GM12878 (cell line): ENCODE data around the gene SYNDIG1. TPM values are rescaled to one million over a fixed set of nuclear protein-coding genes. Genes with fewer than 3 reads are reported as not detected.

Experiments
- ATAC-seq: fragments of 200-7000 bp; cut with Tn5 transposase; 3 replicates; pipeline ENCODE4 v1.9.1; 2020; ENCODE audit warnings: mild to moderate bottlenecking, moderate library complexity
- BruUV-seq: library from RNA; stranded (reverse); fragments of 400-500 nt; replicated peaks from 2 replicates; lab custom pipeline; 2021; lab: Mats Ljungman, UMichigan
- CTCF ChIA-PET: fragments of 300-600 bp; sonication (Branson Sonifier 250); formaldehyde crosslinking; extraction: SDS; loops from one replicate; lab custom pipeline; 2021; ENCODE audit warnings: inconsistent platforms; lab: Yijun Ruan, JAX
- POLR2A ChIA-PET: fragments of 350-600 bp; formaldehyde crosslinking; extraction: SDS; loops from one replicate; lab custom pipeline; 2021; ENCODE audit warnings: inconsistent platforms; lab: Charles Lee
- RAD21 ChIA-PET: fragments of 300-600 bp; sonication (Branson Sonifier 250); formaldehyde crosslinking; loops from one replicate; lab custom pipeline; 2023; ENCODE audit warnings: antibody characterized with exemption; ENCODE audit not compliant: unreplicated experiment; lab: Charles Lee
- SMC1A ChIA-PET: fragments of 300-600 bp; sonication (Branson Sonifier 250); formaldehyde crosslinking; loops from one replicate; lab custom pipeline; 2023; ENCODE audit not compliant: unreplicated experiment, uncharacterized antibody; lab: Charles Lee
- DNase-seq: peaks from one replicate; pipeline ENCODE4 v3.0.0-alpha.2; 2011; ENCODE audit warnings: low read depth, low spot score
- FAIRE-seq: peaks from 3 replicates; lab custom pipeline; 2011; peaks lifted over from hg19 to GRCh38; lab: Jason Lieb, UNC
- H2AFZ ChIP-seq: 2 replicates; pipeline ENCODE4 v1.6.0; 2011; ENCODE audit warnings: low read depth, low read length, control low read depth; ENCODE audit not compliant: control insufficient read depth
- H3K27ac ChIP-seq: 2 replicates; pipeline ENCODE4 v1.5.1; 2011; ENCODE audit warnings: control low read depth; ENCODE audit not compliant: control insufficient read depth, insufficient read depth
- H3K27me3 ChIP-seq, 2 experiments: replicated peaks in 1 of 2; 2 replicates each; pipeline versions ENCODE4 v1.6.0 to v1.6.1; 2011; ENCODE audit warnings: low read length in 1 of 2; ENCODE audit not compliant: control insufficient read depth in 2 of 2, insufficient read depth in 2 of 2
- H3K36me3 ChIP-seq, 2 experiments: 2 replicates each; pipeline ENCODE4 v1.5.1; 2011; ENCODE audit warnings: low read length in 1 of 2; ENCODE audit not compliant: control insufficient read depth in 2 of 2, insufficient read depth in 2 of 2
- H3K4me1 ChIP-seq: 2 replicates; pipeline ENCODE4 v1.6.1; 2011; ENCODE audit warnings: mild to moderate bottlenecking, low read length, moderate library complexity, mixed read lengths; ENCODE audit not compliant: control insufficient read depth, insufficient read depth
- H3K4me2 ChIP-seq: 2 replicates; pipeline ENCODE4 v1.6.0; 2011; ENCODE audit warnings: control low read depth; ENCODE audit not compliant: control insufficient read depth, insufficient read depth
- H3K4me3 ChIP-seq: fragments of 200-600 bp; sonication (generic); 2 replicates; pipeline ENCODE4 v1.5.1; 2016
- H3K79me2 ChIP-seq: 2 replicates; pipeline ENCODE4 v1.6.0; 2011; ENCODE audit warnings: low read length; ENCODE audit not compliant: control insufficient read depth, insufficient read depth
- H3K9ac ChIP-seq: 2 replicates; pipeline ENCODE4 v1.8.0; 2011; ENCODE audit warnings: low read length, control low read depth, mixed read lengths; ENCODE audit not compliant: control insufficient read depth, insufficient read depth
- H3K9me3 ChIP-seq: replicated peaks from 3 replicates; pipeline ENCODE4 v1.5.1; 2011; ENCODE audit warnings: mild to moderate bottlenecking, low read length; ENCODE audit not compliant: control insufficient read depth, insufficient read depth
- H4K20me1 ChIP-seq: 2 replicates; pipeline ENCODE4 v1.6.0; 2011; ENCODE audit not compliant: control insufficient read depth, insufficient read depth
- BACH1 ChIP-seq: fragments of 450-650 bp; IDR thresholded peaks from 2 replicates; pipeline ENCODE4 v1.6.1; 2017; ENCODE audit warnings: mild to moderate bottlenecking, borderline replicate concordance
- CHD2 ChIP-seq: IDR thresholded peaks from 2 replicates; pipeline ENCODE4 v1.6.1; 2011; ENCODE audit warnings: low read depth, low read length, improper control_type of control experiment, borderline replicate concordance
- CREB1 ChIP-seq: IDR thresholded peaks from 2 replicates; pipeline ENCODE4 v1.6.1; 2012; ENCODE audit warnings: low read depth, mild to moderate bottlenecking, inconsistent platforms
- CREM ChIP-seq: IDR thresholded peaks from 2 replicates; pipeline ENCODE4 v1.6.1; 2014; ENCODE audit warnings: antibody characterized with exemption, low read depth
- DPF2 ChIP-seq: fragments of 450-650 bp; IDR thresholded peaks from 2 replicates; pipeline ENCODE4 v1.6.1; 2017; ENCODE audit warnings: mild to moderate bottlenecking
- EGR1 ChIP-seq, 2 experiments: IDR thresholded peaks; 1 replicate in 1 of 2; 2 replicates in 1 of 2; pipeline ENCODE4 v1.6.1; 2011 to 2012; ENCODE audit warnings: low read depth in 2 of 2, low read length in 2 of 2, borderline replicate concordance in 1 of 2, mild to moderate bottlenecking in 1 of 2, moderate library complexity in 1 of 2
- ESRRA ChIP-seq: IDR thresholded peaks from 2 replicates; pipeline ENCODE4 v1.6.1; 2012; ENCODE audit warnings: mild to moderate bottlenecking, low read length, improper control_type of control experiment
- HCFC1 ChIP-seq: fragments of 150-350 bp; IDR thresholded peaks from 2 replicates; pipeline ENCODE4 v1.6.1; 2014; ENCODE audit warnings: low read length
- HDAC6 ChIP-seq: fragments of 200-600 bp; sonication (generic); IDR thresholded peaks from one replicate; pipeline ENCODE4 v1.8.0; 2017; ENCODE audit warnings: antibody characterized with exemption; ENCODE audit not compliant: unreplicated experiment
- IKZF2 ChIP-seq, 2 experiments: fragments of 450-650 bp; IDR thresholded peaks; 2 replicates each; pipeline ENCODE4 v1.6.1; 2017; ENCODE audit warnings: mild to moderate bottlenecking in 2 of 2, moderate library complexity in 2 of 2
- LARP7 ChIP-seq: fragments of 450-650 bp; IDR thresholded peaks from 2 replicates; pipeline ENCODE4 v1.6.1; 2017; ENCODE audit warnings: mild to moderate bottlenecking
- MTA2 ChIP-seq: fragments of 450-650 bp; IDR thresholded peaks from 2 replicates; pipeline ENCODE4 v1.6.1; 2016; ENCODE audit warnings: low read depth, mild to moderate bottlenecking, moderate library complexity
- MXI1 ChIP-seq: fragments of 150-350 bp; IDR thresholded peaks from 2 replicates; pipeline ENCODE4 v1.6.1; 2011; ENCODE audit warnings: low read depth, mild to moderate bottlenecking, inconsistent platforms, low read length, improper control_type of control experiment
- NFXL1 ChIP-seq: fragments of 450-650 bp; IDR thresholded peaks from 2 replicates; pipeline ENCODE4 v1.6.1; 2017; ENCODE audit warnings: antibody characterized with exemption, mild to moderate bottlenecking, borderline replicate concordance
- POLR2AphosphoS5 ChIP-seq: IDR thresholded peaks from 2 replicates; pipeline ENCODE4 v1.6.1; 2011; ENCODE audit warnings: mild to moderate bottlenecking, low read length, inconsistent platforms
- SPI1 ChIP-seq: IDR thresholded peaks from 2 replicates; pipeline ENCODE4 v1.6.1; 2011; ENCODE audit warnings: low read depth, mild to moderate bottlenecking, low read length, moderate library complexity, borderline replicate concordance; ENCODE audit not compliant: insufficient read depth
- SREBF2 ChIP-seq: IDR thresholded peaks from 2 replicates; pipeline ENCODE4 v1.6.1; 2012; ENCODE audit warnings: mild to moderate bottlenecking, low read length
- TCF12 ChIP-seq: IDR thresholded peaks from 2 replicates; pipeline ENCODE4 v1.6.1; 2011; ENCODE audit warnings: low read depth, mild to moderate bottlenecking, low read length
- TCF3 ChIP-seq: IDR thresholded peaks from 2 replicates; pipeline ENCODE4 v1.6.1; 2012; ENCODE audit warnings: low read depth, mild to moderate bottlenecking, low read length, borderline replicate concordance; ENCODE audit not compliant: insufficient read depth
- WGBS: methylation state at CpG from one replicate; pipeline ENCODE4 v1.1.6; 2016; ENCODE audit warnings: low lambda C conversion rate; ENCODE audit not compliant: insufficient replicate concordance, insufficient coverage; ENCODE audit errors: missing lambda C conversion rate; 5-methylcytosine and 5-hydroxymethylcytosine counted together
- in situ Hi-C: fragments of 300-500 bp; cut with MboI; formaldehyde crosslinking; loops from 9 replicates; pipeline ENCODE4 v1.14.3; 2018; ENCODE audit warnings: mixed read lengths
- intact Hi-C: fragments of 100-400 bp; cut with micrococcal nuclease; formaldehyde crosslinking; loops from one replicate; pipeline ENCODE4 v1.14.2; 2022; ENCODE audit not compliant: unreplicated experiment
- polyA plus RNA-seq, 11 experiments: library from polyadenylated mRNA; depleted of rRNA in 4 of 11; unstranded in 6 of 11; stranded (reverse) in 5 of 11; fragments of >200 nt; fragmentation: Nextera tagmentation in 4 of 11; fragmentation: Illumina TruSeq in 1 of 11; extraction: Ambion mirVana in 4 of 11; extraction: Trizol in 1 of 11; gene quantifications; 1 replicate in 1 of 11; 2 replicates in 10 of 11; pipeline versions ENCODE4 v1.2.1 to v1.2.3, GENCODE V29; 2011 to 2016; ENCODE audit warnings: inconsistent platforms in 2 of 11, missing spikeins in 2 of 11, low read depth in 1 of 11
- total RNA-seq, 4 experiments: library from RNA; depleted of rRNA in 3 of 4; stranded (reverse); fragments of >200 nt in 3 of 4; fragmentation: Illumina TruSeq in 1 of 4; extraction: Trizol in 1 of 4; gene quantifications; 2 replicates each; pipeline versions ENCODE4 v1.2.1 to v1.2.3, GENCODE V29; 2013 to 2021
- TF ChIP-seq, protein P1 (sequence below): fragments of 450-650 bp; IDR thresholded peaks from 2 replicates; pipeline ENCODE4 v1.6.1; 2017; ENCODE audit warnings: mild to moderate bottlenecking, low read depth, inconsistent platforms; ENCODE audit not compliant: poor library complexity, severe bottlenecking
- TF ChIP-seq, protein P2 (sequence below), 3 experiments: IDR thresholded peaks in 2 of 3; conservative IDR thresholded peaks in 1 of 3; 2 replicates each; pipeline ENCODE4 v1.5.1; 2011; ENCODE audit warnings: low read depth in 3 of 3, low read length in 3 of 3, mild to moderate bottlenecking in 3 of 3, control low read depth in 2 of 3, moderate library complexity in 2 of 3, inconsistent platforms in 1 of 3, mixed read lengths in 1 of 3; ENCODE audit not compliant: control insufficient read depth in 2 of 3, insufficient read depth in 1 of 3; ENCODE audit errors: extremely low read depth in 1 of 3

SYNDIG1 gene
- total and polyA plus RNA-seq, 10 of the 15 experiments (the other 5 are each of a cell fraction or from before 2014, with no cell fraction given) = not detected

DNA sequence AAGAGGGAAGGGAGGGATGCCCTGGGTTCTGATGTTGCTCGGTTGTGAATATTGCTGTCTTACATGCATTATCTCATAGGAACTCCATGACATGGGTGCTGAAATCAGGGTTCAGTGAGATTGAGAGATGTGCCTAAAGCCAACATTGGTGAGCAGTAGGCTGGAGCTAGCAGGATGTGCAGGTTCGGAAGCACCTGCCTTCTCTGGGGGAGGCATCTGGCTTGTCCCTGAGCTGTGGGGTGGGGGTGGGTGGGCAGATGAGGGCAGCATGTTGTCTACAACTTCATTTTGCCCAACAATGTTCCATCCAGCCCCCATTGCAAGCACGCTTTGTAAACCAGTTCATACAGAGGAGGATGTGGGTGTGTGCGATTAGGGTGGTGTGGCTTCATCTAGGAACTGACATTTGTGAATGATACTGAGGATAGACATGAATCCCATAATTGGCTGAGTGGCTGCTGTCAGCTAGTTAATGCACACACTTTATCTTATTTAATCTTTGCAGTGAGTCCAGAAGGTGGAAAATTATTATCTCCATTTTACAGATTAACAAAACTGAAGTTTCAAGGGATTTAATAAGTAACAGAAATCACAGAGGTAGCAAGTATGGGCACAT lies 119.4 kb downstream of the SYNDIG1 start (continued):
- no peak for TF ChIP-seq SPI1
- TF ChIP-seq, protein P1, sequence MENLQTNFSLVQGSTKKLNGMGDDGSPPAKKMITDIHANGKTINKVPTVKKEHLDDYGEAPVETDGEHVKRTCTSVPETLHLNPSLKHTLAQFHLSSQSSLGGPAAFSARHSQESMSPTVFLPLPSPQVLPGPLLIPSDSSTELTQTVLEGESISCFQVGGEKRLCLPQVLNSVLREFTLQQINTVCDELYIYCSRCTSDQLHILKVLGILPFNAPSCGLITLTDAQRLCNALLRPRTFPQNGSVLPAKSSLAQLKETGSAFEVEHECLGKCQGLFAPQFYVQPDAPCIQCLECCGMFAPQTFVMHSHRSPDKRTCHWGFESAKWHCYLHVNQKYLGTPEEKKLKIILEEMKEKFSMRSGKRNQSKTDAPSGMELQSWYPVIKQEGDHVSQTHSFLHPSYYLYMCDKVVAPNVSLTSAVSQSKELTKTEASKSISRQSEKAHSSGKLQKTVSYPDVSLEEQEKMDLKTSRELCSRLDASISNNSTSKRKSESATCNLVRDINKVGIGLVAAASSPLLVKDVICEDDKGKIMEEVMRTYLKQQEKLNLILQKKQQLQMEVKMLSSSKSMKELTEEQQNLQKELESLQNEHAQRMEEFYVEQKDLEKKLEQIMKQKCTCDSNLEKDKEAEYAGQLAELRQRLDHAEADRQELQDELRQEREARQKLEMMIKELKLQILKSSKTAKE = no peak
- TF ChIP-seq NFXL1 = no peak
- no peak for TF ChIP-seq EGR1 (IDR thresholded peaks at IDR 0.05; ENCODE audit: borderline replicate concordance in 1 of 2, low read depth in 2 of 2, low read length in 2 of 2)
- no peak for TF ChIP-seq CREM
- no peak for TF ChIP-seq HCFC1
- no peak for TF ChIP-seq MXI1

DNA sequence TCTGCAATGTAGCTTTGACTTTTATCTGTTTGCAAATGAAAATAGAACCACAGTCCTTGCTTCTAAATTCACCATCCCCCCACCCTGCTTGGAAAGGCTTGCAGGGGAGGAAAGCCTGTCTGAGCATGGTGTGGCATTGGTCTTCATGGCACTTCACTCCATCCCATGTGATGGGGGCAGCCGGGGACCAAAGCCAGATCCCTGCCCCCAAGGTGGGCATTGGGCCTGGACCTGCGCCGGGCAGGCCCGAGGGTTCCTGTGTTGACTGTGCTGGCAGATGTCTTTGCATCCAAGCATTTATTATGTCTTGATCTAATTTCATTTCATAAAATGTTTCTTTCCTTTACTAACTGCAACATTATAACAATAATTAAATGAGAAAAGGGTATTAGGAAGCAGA lies 120.0 kb downstream of the SYNDIG1 start:
- ChIA-PET CTCF (no interaction called here), POLR2A (no interaction called here), RAD21 (no interaction called here), SMC1A (no interaction called here)
- no TSS peak for BruUV-seq
- H3K4me3 ChIP-seq = no peak overlapping the region
- H3K4me1 ChIP-seq = no peaks in the 10 kb centered on the region
- intact Hi-C loops (no loop called here), in situ Hi-C loops (no loop called here)
- no peaks in the 10 kb centered on the region for H3K36me3 ChIP-seq
- H3K27ac ChIP-seq = no peak overlapping the region
- H3K9ac ChIP-seq = no peak overlapping the region
- H3K27me3 ChIP-seq = no peaks in the 10 kb centered on the region; a peak in 1 of 4 replicates
- FAIRE-seq (no peak), ATAC-seq (no peak), DNase-seq (no peak)
- no peaks in the 10 kb centered on the region; the same call in 1 of the 2 replicates for H4K20me1 ChIP-seq
- H2AFZ ChIP-seq = no peak overlapping the region
- 55% methylated on average over 4 of the region's 4 CpGs for WGBS
- no peak overlapping the region for H3K4me2 ChIP-seq
- H3K9me3 ChIP-seq = no peaks in the 10 kb centered on the region
- no peaks in the 10 kb centered on the region for H3K79me2 ChIP-seq
- TF ChIP-seq CHD2 (no peak), CREB1 (no peak), IKZF2 (IDR thresholded peaks at IDR 0.05) (no peak), BACH1 (no peak), POLR2AphosphoS5 (no peak), TCF12 (no peak), ESRRA (no peak), MXI1 (no peak), TCF3 (no peak), EGR1 (IDR thresholded peaks at IDR 0.05; ENCODE audit: borderline replicate concordance in 1 of 2, low read depth in 2 of 2, low read length in 2 of 2) (no peak), MTA2 (no peak), HDAC6 (no peak), LARP7 (no peak), DPF2 (no peak), SREBF2 (no peak)
- TF ChIP-seq, protein P2, sequence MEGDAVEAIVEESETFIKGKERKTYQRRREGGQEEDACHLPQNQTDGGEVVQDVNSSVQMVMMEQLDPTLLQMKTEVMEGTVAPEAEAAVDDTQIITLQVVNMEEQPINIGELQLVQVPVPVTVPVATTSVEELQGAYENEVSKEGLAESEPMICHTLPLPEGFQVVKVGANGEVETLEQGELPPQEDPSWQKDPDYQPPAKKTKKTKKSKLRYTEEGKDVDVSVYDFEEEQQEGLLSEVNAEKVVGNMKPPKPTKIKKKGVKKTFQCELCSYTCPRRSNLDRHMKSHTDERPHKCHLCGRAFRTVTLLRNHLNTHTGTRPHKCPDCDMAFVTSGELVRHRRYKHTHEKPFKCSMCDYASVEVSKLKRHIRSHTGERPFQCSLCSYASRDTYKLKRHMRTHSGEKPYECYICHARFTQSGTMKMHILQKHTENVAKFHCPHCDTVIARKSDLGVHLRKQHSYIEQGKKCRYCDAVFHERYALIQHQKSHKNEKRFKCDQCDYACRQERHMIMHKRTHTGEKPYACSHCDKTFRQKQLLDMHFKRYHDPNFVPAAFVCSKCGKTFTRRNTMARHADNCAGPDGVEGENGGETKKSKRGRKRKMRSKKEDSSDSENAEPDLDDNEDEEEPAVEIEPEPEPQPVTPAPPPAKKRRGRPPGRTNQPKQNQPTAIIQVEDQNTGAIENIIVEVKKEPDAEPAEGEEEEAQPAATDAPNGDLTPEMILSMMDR (IDR thresholded peaks at IDR 0.05 in 2 of 3, conservative IDR thresholded peaks at IDR 0.05 in 1 of 3; ENCODE audit: control insufficient read depth in 2 of 3, extremely low read depth in 1 of 3, insufficient read depth in 1 of 3, low read depth in 3 of 3, low read length in 3 of 3) = no peak
